Osteocyte (in vitro differentiated cells): ENCODE data around the gene KATNB1. TPM values are rescaled to one million over a fixed set of nuclear protein-coding genes. Genes with fewer than 3 reads are reported as not detected.
"Not testable (repeated sequence)": the region's sequence is repeated elsewhere in the genome, so short reads cannot be mapped to it uniquely, and the experiment has no call there.

ENCODE experiments used
- DNase-seq: peaks from one replicate; pipeline ENCODE4 v3.0.0; 2021; ENCODE audit warnings: mixed read lengths; ENCODE audit not compliant: unreplicated experiment; ENCODE audit errors: extremely low spot score
- H3K27ac Mint-ChIP-seq: one replicate; pipeline ENCODE4 v1.8.0; 2021; ENCODE audit warnings: mild to moderate bottlenecking, mixed read lengths; ENCODE audit not compliant: unreplicated experiment
- H3K27me3 Mint-ChIP-seq: one replicate; pipeline ENCODE4 v1.8.0; 2021; ENCODE audit warnings: mixed read lengths; ENCODE audit not compliant: unreplicated experiment
- H3K36me3 Mint-ChIP-seq: one replicate; pipeline ENCODE4 v1.8.0; 2021; ENCODE audit warnings: mixed read lengths; ENCODE audit not compliant: unreplicated experiment
- H3K4me1 Mint-ChIP-seq: one replicate; pipeline ENCODE4 v1.8.0; 2021; ENCODE audit warnings: mixed read lengths; ENCODE audit not compliant: unreplicated experiment
- H3K4me3 Mint-ChIP-seq: one replicate; pipeline ENCODE4 v1.8.0; 2021; ENCODE audit warnings: mild to moderate bottlenecking, moderate library complexity, mixed read lengths; ENCODE audit not compliant: unreplicated experiment
- H3K9me3 Mint-ChIP-seq: one replicate; pipeline ENCODE4 v1.8.0; 2021; ENCODE audit warnings: mixed read lengths; ENCODE audit not compliant: unreplicated experiment
- total RNA-seq: library from RNA; stranded (reverse); gene quantifications from 2 replicates; pipeline ENCODE4 v1.2.1, GENCODE V29; 2021
- TF ChIP-seq, protein P1 (sequence below): fragments of 200-600 bp; sonication (generic); IDR thresholded peaks from 2 replicates; pipeline ENCODE4 v1.5.0; 2021; ENCODE audit warnings: antibody characterized with exemption, mild to moderate bottlenecking, moderate library complexity

The KATNB1 gene
- total RNA-seq, 1 donor from 2014 or later = 15.9 TPM

GRCh38 chr16:57743458-57743857 is 7.9 kb downstream of the KATNB1 start:
- DNase-seq = no peak
- Mint-ChIP-seq H3K4me3 (no peak overlapping the region), H3K36me3 (peaks cover 3% of the 10 kb centered on the region), H3K4me1 (no peaks in the 10 kb centered on the region), H3K27ac (no peak overlapping the region), H3K27me3 (no peaks in the 10 kb centered on the region), H3K9me3 (peaks cover 4% of the 10 kb centered on the region)
- TF ChIP-seq, protein P1, sequence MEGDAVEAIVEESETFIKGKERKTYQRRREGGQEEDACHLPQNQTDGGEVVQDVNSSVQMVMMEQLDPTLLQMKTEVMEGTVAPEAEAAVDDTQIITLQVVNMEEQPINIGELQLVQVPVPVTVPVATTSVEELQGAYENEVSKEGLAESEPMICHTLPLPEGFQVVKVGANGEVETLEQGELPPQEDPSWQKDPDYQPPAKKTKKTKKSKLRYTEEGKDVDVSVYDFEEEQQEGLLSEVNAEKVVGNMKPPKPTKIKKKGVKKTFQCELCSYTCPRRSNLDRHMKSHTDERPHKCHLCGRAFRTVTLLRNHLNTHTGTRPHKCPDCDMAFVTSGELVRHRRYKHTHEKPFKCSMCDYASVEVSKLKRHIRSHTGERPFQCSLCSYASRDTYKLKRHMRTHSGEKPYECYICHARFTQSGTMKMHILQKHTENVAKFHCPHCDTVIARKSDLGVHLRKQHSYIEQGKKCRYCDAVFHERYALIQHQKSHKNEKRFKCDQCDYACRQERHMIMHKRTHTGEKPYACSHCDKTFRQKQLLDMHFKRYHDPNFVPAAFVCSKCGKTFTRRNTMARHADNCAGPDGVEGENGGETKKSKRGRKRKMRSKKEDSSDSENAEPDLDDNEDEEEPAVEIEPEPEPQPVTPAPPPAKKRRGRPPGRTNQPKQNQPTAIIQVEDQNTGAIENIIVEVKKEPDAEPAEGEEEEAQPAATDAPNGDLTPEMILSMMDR = no peak

DNA sequence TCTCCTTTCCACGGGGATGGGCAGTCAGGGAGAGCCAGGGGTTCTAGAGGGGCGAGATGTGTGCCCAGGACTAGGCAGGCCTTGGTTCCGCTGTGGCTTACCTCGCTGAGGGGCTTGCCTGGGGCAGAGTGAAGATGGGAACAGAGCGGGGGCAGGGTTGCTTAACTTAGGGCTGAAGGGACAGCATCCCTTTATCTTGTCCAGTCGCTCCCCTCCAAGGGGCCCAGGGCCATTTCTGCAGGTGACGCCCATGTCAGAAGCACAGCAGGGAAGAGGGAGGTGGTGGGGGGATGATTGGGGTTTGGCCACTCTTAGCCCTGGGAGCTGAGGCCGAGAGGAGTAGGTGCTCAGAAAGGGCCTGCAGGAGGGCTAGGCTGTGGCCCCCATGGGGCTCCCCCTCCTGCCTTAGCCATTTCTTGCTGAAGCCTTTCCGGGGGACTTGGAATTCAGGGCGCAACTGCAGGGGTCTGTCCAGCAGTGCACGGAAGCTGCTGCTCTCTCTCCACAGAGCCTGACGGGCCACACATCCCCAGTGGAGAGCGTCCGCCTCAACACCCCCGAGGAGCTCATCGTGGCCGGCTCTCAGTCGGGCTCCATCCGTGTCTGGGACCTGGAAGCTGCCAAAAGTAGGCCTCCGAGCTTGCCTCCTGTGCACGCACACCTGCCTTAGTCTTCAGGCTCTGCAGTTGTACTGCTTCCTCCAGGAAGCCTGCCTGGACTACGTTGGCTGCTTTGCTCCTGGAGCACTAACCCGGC is 8.5 kb downstream of the KATNB1 start:
- H3K4me3 Mint-ChIP-seq = no peak overlapping the region
- H3K36me3 Mint-ChIP-seq = peaks cover 3% of the 10 kb centered on the region
- TF ChIP-seq, protein P1 = no peak
- no peak for DNase-seq
- peaks cover 4% of the 10 kb centered on the region for H3K9me3 Mint-ChIP-seq
- no peaks in the 10 kb centered on the region for H3K27me3 Mint-ChIP-seq
- H3K4me1 Mint-ChIP-seq = no peaks in the 10 kb centered on the region
- H3K27ac Mint-ChIP-seq = no peak overlapping the region

DNA sequence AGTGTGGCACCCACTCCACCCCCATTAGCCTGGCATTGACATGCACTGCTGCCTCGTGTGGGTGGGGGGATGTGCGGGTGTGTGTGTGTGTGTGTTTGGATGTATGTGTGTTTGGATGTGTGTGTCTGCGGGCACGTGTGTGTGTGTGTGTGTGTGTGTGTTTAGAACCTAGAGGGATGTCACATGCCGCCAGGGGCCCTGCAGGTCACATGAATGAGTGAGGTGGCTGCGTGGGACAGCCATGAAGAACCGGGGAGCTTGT is 9.0 kb downstream of the KATNB1 start:
- no peak overlapping the region for H3K27ac Mint-ChIP-seq
- H3K4me1 Mint-ChIP-seq = no peaks in the 10 kb centered on the region
- TF ChIP-seq, protein P1 = no peak
- no peak overlapping the region for H3K4me3 Mint-ChIP-seq
- no peak for DNase-seq
- peaks cover 3% of the 10 kb centered on the region for H3K36me3 Mint-ChIP-seq
- H3K27me3 Mint-ChIP-seq = no peaks in the 10 kb centered on the region
- H3K9me3 Mint-ChIP-seq = peaks cover 4% of the 10 kb centered on the region

- Mint-ChIP-seq H3K36me3 (peaks cover 6% of the 10 kb centered on the region), H3K27me3 (no peaks in the 10 kb centered on the region), H3K4me1 (no peaks in the 10 kb centered on the region), H3K9me3 (peaks cover 4% of the 10 kb centered on the region), H3K4me3 (no peak overlapping the region), H3K27ac (no peak overlapping the region)
- no peak for DNase-seq
- TF ChIP-seq, protein P1 = no peak
Measured at GRCh38 chr16:57745768-57746167, 10.2 kb downstream of the KATNB1 start.

DNA sequence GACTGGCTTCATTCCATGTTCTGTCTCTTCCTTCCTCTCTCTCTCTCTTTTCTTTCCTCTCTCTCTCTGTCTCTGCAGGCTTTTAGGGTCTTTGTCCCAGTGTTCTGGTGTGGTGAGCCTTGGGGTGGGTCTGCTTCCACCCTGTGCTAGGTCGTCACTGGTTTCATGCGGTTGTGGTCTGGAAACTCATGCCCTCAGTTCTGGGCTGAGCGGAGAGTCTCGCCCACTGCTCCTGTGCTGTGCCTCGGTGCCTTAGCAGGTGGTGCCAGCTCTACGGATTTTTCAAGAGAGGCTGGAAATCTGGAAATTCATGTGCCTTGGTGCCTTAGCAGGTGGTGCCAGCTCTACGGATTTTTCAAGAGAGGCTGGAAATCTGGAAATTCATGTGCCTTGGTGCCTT is 10.7 kb downstream of the KATNB1 start:
- H3K27ac Mint-ChIP-seq, H3K27me3 Mint-ChIP-seq, H3K36me3 Mint-ChIP-seq, H3K4me1 Mint-ChIP-seq, H3K4me3 Mint-ChIP-seq, DNase-seq, H3K9me3 Mint-ChIP-seq: not testable (repeated sequence)

DNA sequence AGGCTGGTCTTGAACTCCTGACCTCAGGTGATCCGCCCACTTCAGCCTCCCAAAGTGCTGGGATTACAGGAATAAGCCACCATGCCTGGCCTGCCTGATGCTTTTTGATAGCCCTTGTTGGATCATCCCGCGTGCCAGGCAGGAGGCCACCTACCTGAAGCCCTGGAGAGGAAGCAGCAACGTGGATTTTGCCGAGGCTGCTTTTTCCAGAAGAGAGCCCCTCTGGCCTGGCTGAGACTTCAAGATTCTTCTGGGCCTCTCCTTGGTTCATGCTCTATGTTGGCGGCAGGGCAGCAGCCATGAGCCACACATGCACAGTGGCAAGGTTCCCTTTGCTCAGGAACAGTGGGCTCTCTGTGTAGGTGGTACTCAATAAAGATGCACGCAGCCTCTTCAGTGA is 11.5 kb downstream of the KATNB1 start:
- Mint-ChIP-seq H3K4me3 (no peak overlapping the region), H3K27me3 (no peaks in the 10 kb centered on the region), H3K4me1 (no peaks in the 10 kb centered on the region), H3K36me3 (peaks cover 6% of the 10 kb centered on the region), H3K9me3 (peaks cover 4% of the 10 kb centered on the region), H3K27ac (no peak overlapping the region)
- no peak for DNase-seq
- TF ChIP-seq, protein P1 = no peak
